Measurements from ENCODE around the gene MIPOL1. TPM values are rescaled to one million over a fixed set of nuclear protein-coding genes. Genes with fewer than 3 reads are reported as not detected.

Gene MIPOL1
- total RNA-seq, 1 donor from 2014 or later: 24.8 TPM

- no peak overlapping the region for H3K4me3 ChIP-seq
- no peaks in the 10 kb centered on the region for H3K9me3 ChIP-seq
- H3K27ac ChIP-seq: peak overlapping the region; percentile 74
- peaks cover 26% of the 10 kb centered on the region for H3K27me3 ChIP-seq
- intact Hi-C loops (cut with DNase I): no loop called here
- H3K4me1 ChIP-seq: peaks cover 33% of the 10 kb centered on the region
- H3K36me3 ChIP-seq: no peaks in the 10 kb centered on the region
- no peak for DNase-seq (ENCODE audit: extremely low spot score in 2 of 2)
- TF ChIP-seq POLR2AphosphoS5 (IDR thresholded peaks at IDR 0.05; ENCODE audit: insufficient read depth in 1 of 2, low read depth in 1 of 2) (no peak), POLR2A (IDR thresholded peaks at IDR 0.05) (no peak)
- TF ChIP-seq, protein P1, sequence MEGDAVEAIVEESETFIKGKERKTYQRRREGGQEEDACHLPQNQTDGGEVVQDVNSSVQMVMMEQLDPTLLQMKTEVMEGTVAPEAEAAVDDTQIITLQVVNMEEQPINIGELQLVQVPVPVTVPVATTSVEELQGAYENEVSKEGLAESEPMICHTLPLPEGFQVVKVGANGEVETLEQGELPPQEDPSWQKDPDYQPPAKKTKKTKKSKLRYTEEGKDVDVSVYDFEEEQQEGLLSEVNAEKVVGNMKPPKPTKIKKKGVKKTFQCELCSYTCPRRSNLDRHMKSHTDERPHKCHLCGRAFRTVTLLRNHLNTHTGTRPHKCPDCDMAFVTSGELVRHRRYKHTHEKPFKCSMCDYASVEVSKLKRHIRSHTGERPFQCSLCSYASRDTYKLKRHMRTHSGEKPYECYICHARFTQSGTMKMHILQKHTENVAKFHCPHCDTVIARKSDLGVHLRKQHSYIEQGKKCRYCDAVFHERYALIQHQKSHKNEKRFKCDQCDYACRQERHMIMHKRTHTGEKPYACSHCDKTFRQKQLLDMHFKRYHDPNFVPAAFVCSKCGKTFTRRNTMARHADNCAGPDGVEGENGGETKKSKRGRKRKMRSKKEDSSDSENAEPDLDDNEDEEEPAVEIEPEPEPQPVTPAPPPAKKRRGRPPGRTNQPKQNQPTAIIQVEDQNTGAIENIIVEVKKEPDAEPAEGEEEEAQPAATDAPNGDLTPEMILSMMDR (IDR thresholded peaks at IDR 0.05): no peak
These were observed 389.0 kb downstream of the MIPOL1 start for GRCh38 chr14:37586797-37587130.

GRCh38 chr14:37587131-37587803 is 389.5 kb downstream of the MIPOL1 start:
- Histone ChIP-seq H3K27me3 (peaks cover 31% of the 10 kb centered on the region), H3K27ac (peak overlapping the region; percentile 74), H3K9me3 (no peaks in the 10 kb centered on the region), H3K36me3 (no peaks in the 10 kb centered on the region), H3K4me3 (peak overlapping the region in 1 of 2 donors; percentile 43), H3K4me1 (peaks cover 37% of the 10 kb centered on the region)
- intact Hi-C loops (cut with DNase I): no loop called here
- DNase-seq (ENCODE audit: extremely low spot score in 2 of 2): no peak
- TF ChIP-seq POLR2A (IDR thresholded peaks at IDR 0.05): no peak
- TF ChIP-seq, protein P1 (IDR thresholded peaks at IDR 0.05): no peak
- TF ChIP-seq POLR2AphosphoS5 (IDR thresholded peaks at IDR 0.05; ENCODE audit: insufficient read depth in 1 of 2, low read depth in 1 of 2): peak in 1 of 2 donors; percentile 6

- peak overlapping the region in 1 of 2 donors; percentile 43 for H3K4me3 ChIP-seq
- H3K4me1 ChIP-seq: peaks cover 37% of the 10 kb centered on the region
- H3K27me3 ChIP-seq: peaks cover 38% of the 10 kb centered on the region
- H3K9me3 ChIP-seq: no peaks in the 10 kb centered on the region
- no peaks in the 10 kb centered on the region for H3K36me3 ChIP-seq
- H3K27ac ChIP-seq: peak overlapping the region; percentile 74
- DNase-seq (ENCODE audit: extremely low spot score in 2 of 2): no peak
- intact Hi-C loops (cut with DNase I): no loop called here
- TF ChIP-seq POLR2A (IDR thresholded peaks at IDR 0.05) (no peak), POLR2AphosphoS5 (IDR thresholded peaks at IDR 0.05; ENCODE audit: insufficient read depth in 1 of 2, low read depth in 1 of 2) (no peak)
- TF ChIP-seq, protein P1 (IDR thresholded peaks at IDR 0.05): no peak
These were observed 390.3 kb downstream of the MIPOL1 start for GRCh38 chr14:37587881-37588666.

- Histone ChIP-seq H3K36me3 (no peaks in the 10 kb centered on the region), H3K4me3 (peak overlapping the region in 1 of 2 donors; percentile 43), H3K27ac (peak overlapping the region; percentile 74), H3K9me3 (no peaks in the 10 kb centered on the region), H3K27me3 (peaks cover 35% of the 10 kb centered on the region), H3K4me1 (peaks cover 34% of the 10 kb centered on the region)
- intact Hi-C loops (cut with DNase I): no loop called here
- DNase-seq (ENCODE audit: extremely low spot score in 2 of 2): no peak
- TF ChIP-seq POLR2AphosphoS5 (IDR thresholded peaks at IDR 0.05; ENCODE audit: insufficient read depth in 1 of 2, low read depth in 1 of 2) (no peak), POLR2A (IDR thresholded peaks at IDR 0.05) (no peak)
- TF ChIP-seq, protein P1 (IDR thresholded peaks at IDR 0.05): no peak
These were observed 390.9 kb downstream of the MIPOL1 start for GRCh38 chr14:37588667-37588955.

Data from vagina (tissue), 2 donors.